ENCODE data around the gene ZBTB47.

Gene ZBTB47

DNA sequence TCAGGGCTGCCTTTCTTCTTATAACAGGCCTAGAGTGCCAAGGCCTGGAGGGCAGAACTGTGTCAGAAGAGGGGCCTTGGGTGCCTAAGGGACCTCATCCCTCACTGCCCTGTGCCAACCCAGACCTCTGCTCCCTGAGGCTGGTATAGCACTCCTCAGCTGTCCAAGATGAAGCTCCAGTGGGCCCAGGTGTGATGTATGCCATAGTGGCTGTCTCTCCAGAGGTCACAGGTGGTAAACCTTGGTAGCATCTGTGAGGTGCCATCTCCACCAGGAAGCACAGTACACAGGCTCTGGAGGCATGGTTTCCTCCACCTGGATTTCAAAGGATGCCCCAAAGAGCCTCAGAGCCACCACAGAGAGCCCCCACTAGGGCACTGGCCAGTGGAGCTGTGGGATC is 19.6 kb downstream of the ZBTB47 start:
- no peak for DNase-seq (ENCODE audit: low read depth, low spot score)
- no peak overlapping the region for H3K4me3 ChIP-seq (ENCODE audit: low read depth, low read length)
- in situ Hi-C loops (cut with HindIII; ENCODE audit: low sequenced_read_pairs) = no loop called here
- TF ChIP-seq, protein P1, sequence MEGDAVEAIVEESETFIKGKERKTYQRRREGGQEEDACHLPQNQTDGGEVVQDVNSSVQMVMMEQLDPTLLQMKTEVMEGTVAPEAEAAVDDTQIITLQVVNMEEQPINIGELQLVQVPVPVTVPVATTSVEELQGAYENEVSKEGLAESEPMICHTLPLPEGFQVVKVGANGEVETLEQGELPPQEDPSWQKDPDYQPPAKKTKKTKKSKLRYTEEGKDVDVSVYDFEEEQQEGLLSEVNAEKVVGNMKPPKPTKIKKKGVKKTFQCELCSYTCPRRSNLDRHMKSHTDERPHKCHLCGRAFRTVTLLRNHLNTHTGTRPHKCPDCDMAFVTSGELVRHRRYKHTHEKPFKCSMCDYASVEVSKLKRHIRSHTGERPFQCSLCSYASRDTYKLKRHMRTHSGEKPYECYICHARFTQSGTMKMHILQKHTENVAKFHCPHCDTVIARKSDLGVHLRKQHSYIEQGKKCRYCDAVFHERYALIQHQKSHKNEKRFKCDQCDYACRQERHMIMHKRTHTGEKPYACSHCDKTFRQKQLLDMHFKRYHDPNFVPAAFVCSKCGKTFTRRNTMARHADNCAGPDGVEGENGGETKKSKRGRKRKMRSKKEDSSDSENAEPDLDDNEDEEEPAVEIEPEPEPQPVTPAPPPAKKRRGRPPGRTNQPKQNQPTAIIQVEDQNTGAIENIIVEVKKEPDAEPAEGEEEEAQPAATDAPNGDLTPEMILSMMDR (IDR thresholded peaks at IDR 0.05; ENCODE audit: low read depth, low read length) = no peak

DNA sequence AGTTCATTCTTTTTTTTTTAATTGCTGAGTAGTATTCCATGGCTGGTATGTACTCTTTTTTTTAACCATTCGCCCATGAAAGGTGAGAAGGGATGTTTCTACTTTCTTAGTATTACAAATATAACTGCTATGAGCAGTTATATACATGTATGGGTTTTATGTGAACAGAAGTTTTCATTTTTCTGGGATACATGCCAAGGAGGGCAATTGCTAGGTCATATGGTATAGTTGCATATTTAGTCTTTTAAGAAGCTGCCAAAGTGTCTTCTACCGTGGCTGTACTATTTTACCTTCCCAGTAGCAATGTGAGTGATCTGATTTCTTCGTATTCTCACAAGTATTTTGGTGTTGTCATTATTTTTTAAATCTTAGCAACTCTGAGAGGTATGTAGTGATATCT is 20.6 kb downstream of the ZBTB47 start:
- TF ChIP-seq, protein P1 (IDR thresholded peaks at IDR 0.05; ENCODE audit: low read depth, low read length) = no peak
- in situ Hi-C loops (cut with HindIII; ENCODE audit: low sequenced_read_pairs) = no loop called here
- H3K4me3 ChIP-seq (ENCODE audit: low read depth, low read length) = no peak overlapping the region

DNA sequence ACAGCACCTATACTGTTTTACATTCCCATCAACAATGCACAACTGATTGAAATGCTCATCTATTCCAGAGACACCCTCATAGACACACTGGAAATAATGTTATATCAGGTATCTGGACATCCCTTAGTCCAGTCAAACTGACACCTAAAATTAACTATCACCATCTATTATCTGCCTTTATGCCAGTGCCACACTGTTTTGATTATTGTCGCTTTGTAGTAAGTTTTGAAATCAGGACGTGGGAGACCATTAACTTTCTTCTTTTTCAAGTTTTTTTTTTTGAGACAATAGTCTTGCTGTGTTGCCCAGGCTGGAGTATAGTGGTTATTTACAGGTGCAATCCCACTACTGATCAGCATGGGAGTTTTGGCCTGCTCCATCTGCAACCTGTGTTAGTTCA is 22.4 kb downstream of the ZBTB47 start:
- no peak for DNase-seq (ENCODE audit: low read depth, low spot score)
- in situ Hi-C loops (cut with HindIII; ENCODE audit: low sequenced_read_pairs) = no loop called here
- H3K4me3 ChIP-seq (ENCODE audit: low read depth, low read length) = no peak overlapping the region
- TF ChIP-seq, protein P1 (IDR thresholded peaks at IDR 0.05; ENCODE audit: low read depth, low read length) = no peak

More for the DNA sequence above, 20.6 kb downstream of the ZBTB47 start:
- no peak for DNase-seq (ENCODE audit: low read depth, low spot score)

DNA sequence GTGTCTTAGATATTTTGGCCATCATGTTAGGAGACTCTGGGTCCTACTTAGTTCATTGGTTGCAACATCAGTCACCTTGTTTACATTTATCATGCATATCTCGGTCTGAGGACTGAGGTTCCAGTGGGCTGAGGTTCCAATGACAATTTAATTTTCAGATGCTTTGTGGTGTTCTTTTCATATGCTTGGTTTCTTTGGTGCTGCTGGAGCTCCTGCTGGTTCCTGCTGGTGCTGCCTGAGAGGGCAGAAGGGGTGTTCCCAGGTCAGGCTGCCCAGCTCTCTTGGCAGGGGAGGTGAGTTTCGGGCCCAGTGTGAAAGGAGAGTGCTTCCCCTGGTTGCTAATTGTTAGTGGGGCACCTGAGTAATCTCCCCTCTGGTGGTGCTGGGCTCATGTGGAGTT is 24.9 kb downstream of the ZBTB47 start:
- no peak overlapping the region for H3K4me3 ChIP-seq (ENCODE audit: low read depth, low read length)
- no peak for DNase-seq (ENCODE audit: low read depth, low spot score)
- in situ Hi-C loops (cut with HindIII; ENCODE audit: low sequenced_read_pairs) = no loop called here
- TF ChIP-seq, protein P1 (IDR thresholded peaks at IDR 0.05; ENCODE audit: low read depth, low read length) = no peak

DNA sequence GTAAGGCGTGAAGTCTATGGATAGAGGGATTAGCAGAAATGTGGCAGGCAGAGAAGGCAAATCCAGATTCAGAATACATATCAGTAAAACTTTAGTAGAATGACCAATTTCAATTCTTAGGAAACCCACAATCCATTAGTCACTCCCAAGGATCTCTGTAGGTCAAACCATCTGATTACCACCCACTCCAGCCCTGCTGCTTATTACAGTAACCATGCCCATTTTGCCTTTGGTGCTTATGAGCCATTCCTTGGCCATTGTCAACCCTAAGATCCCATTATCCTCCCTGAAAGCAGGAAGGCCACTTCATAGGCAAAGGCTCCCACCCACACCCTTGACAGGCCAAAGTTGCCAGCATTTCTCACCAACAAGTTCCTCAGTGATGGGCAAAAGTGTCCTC is 26.8 kb downstream of the ZBTB47 start:
- in situ Hi-C loops (cut with HindIII; ENCODE audit: low sequenced_read_pairs) = no loop called here
- DNase-seq (ENCODE audit: low read depth, low spot score) = no peak

DNA sequence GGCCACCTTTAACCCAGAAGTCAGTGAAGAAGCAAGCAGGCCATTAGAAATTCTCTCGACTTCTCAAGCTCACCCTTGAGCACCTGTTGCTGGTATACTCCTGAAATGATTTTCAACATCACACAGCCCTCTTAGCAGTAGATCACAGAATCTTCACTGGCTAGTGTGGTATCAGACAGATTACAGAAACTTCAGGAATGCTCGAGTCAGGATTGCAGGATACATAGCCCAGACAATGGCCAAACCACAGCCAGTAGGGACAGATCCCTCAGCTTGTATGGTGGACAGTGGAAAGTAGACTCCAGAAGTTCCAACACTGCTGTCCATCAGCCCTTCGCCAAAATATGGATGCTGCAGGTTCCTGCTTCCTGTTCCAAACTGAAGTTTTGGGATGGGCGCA is 27.3 kb downstream of the ZBTB47 start:
- DNase-seq (ENCODE audit: low read depth, low spot score) = no peak
- in situ Hi-C loops (cut with HindIII; ENCODE audit: low sequenced_read_pairs) = no loop called here
- TF ChIP-seq, protein P1 (IDR thresholded peaks at IDR 0.05; ENCODE audit: low read depth, low read length) = no peak
- H3K4me3 ChIP-seq (ENCODE audit: low read depth, low read length) = no peak overlapping the region

More for the DNA sequence above, 26.8 kb downstream of the ZBTB47 start:
- no peak overlapping the region for H3K4me3 ChIP-seq (ENCODE audit: low read depth, low read length)
- TF ChIP-seq, protein P1 (IDR thresholded peaks at IDR 0.05; ENCODE audit: low read depth, low read length) = no peak
